KOPT-K1 (cell line): ENCODE results near the gene ZDHHC19.
A peak's percentile ranks its signal among the peaks of the same experiment; 100 is the strongest.

Source experiments
- H3K27ac ChIP-seq: fragments of 200-600 bp; sonication (generic); 2 replicates; pipeline ENCODE4 v1.5.1; 2016; ENCODE audit warnings: antibody characterized with exemption, mild to moderate bottlenecking, low read depth, low read length; ENCODE audit not compliant: poor library complexity, severe bottlenecking
- H3K36me3 ChIP-seq: fragments of 200-600 bp; sonication (generic); 2 replicates; pipeline ENCODE4 v1.5.1; 2017; ENCODE audit warnings: antibody characterized with exemption, mild to moderate bottlenecking, low read length, moderate library complexity; ENCODE audit not compliant: insufficient read depth
- H3K9me3 ChIP-seq: fragments of 200-600 bp; sonication (generic); 2 replicates; pipeline ENCODE4 v1.5.1; 2017; ENCODE audit warnings: antibody characterized with exemption, low read length, mild to moderate bottlenecking; ENCODE audit not compliant: insufficient read depth, poor library complexity, severe bottlenecking

The ZDHHC19 gene

DNA sequence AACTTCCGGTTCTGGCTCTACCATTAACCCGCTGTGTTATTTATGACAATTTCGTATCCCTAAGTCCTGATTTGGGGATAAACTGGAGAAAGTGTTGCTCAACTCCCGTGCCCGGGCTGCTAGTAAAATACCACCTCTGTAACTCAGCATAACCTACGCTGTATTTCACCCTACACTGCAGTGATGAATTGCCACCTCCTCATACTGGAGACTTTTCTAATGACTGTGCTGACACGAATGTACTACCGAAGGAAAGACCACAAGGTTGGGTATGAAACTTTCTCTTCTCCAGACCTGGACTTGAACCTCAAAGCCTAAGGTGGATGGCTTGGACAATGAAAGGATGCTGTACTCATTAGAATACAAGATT lies 21.7 kb upstream of the ZDHHC19 start:
- Histone ChIP-seq H3K27ac (no peak overlapping the region), H3K36me3 (peaks cover 4% of the 10 kb centered on the region; the same call in 1 of the 2 replicates), H3K9me3 (no peaks in the 10 kb centered on the region)

DNA sequence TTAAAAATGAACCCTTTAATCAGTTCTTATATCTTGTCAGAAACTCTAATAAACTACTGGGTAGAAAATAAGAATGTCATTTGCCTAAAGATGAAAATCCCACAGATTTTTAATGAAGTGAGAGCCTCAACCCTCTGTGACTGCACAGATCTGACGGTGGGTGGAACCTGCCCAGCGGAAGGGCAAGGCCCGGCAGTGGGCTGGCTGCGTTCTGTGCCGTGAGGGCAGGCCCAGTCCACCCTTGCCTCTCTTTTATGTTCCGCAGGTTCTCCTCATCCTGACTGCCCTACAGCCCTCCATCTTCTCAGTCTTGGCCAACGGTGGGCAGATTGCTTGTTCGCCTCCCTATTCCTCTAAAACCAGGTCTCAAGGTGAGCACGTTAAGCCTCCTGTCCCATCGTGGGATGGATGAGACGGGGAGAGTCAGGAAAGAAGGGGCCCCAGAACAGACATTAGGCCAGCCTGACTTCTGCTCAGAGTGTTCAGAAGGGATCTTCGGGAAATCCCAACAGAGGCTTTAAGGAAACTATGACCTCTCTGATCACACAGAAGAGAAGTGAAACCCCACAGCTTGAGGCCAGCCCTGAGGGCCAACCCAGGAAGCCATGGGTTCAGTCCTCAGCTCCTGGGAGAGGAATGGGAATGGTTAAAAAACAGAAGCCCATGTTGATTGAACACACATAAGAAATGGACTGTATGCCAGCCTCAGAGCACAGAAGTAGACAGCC lies 21.1 kb upstream of the ZDHHC19 start:
- H3K36me3 ChIP-seq: no peaks in the 10 kb centered on the region
- no peaks in the 10 kb centered on the region for H3K9me3 ChIP-seq
- no peak overlapping the region for H3K27ac ChIP-seq

DNA sequence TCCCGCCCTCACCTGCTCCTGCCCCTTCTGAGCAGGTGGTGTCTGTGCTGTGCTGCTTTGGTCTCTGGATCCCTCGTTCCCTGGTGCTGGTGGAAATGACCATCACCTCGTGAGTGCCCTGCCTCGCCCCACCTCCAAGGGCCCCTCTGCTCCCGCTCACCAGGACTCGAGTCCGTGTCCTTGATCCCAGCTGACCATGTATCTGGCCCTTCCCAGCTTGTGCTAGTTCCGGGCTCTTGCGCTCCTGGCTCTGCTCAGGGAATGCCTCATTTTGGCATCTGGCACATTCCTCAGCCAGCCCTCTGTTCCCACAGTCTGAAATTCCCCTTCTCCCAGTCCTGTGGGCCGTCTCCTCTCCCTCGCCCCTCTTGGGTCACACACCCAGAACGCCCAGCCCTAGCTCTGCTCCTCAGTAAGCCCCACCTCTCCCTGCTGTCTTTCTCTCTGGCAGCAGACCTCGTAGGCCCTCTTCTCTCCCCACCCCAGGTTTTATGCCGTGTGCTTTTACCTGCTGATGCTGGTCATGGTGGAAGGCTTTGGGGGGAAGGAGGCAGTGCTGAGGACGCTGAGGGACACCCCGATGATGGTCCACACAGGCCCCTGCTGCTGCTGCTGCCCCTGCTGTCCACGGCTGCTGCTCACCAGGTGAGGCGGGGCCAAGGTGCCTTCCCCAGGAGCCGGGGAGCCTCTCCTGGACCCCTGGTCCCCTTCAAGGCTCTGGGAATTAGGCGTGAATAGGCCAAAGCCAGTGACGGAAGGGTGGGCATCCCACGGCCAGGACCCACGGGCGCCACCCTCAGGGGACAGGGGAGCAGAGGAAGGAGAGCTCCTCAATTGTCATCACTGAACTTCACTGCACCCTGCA lies 16.7 kb upstream of the ZDHHC19 start:
- Histone ChIP-seq H3K36me3 (no peaks in the 10 kb centered on the region), H3K9me3 (no peaks in the 10 kb centered on the region), H3K27ac (no peak overlapping the region)

DNA sequence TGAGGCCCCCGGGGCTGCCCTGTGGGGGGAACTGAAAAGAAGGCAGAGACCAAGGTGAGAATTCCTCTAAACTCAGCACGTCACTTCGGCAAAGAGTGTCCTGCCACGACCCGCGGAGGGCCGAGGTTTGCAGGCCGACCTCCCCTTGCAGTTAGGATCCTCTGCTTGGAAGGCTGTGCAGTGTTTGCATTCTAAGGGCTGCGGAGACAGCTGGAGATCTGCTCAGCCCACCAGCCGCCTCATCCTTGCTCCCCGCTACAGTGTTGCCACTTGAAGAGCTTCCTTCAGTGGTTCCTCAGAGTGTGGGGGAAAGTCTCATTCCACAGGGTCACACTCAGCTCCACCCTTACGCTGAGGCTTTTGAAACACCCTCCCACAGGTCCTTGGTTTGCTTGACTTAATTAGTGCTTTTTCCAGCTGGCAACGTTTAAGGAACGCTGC lies 15.9 kb upstream of the ZDHHC19 start:
- no peaks in the 10 kb centered on the region for H3K9me3 ChIP-seq

DNA sequence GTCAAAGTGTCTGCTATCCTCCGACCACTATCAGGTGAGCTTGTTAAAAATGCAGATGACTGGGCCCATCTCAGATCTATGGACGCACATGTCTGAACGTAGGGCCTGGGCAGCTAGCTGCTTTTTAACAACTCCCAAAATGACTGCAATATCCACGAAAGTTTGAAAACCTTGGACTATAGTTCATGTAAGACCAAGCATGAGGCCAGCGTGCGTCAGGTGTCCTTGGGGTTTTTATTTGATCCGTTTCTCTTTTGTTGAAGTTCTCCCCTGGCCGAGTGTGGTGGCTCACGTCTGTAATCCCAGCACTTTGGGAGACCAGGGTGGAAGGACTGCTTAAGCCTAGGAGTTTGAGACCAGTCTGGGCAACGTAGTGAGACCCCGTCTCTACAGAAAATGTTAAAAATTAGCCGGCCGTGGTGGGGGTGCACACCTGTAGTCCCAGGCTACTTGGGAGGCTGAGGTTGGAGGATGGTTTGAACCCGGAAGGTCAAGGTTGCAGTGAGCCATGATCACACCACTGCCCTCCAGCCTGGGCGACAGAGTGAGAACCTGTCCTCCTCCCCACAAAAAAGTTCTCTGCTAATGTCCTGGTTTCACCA lies 14.7 kb upstream of the ZDHHC19 start:
- H3K9me3 ChIP-seq: no peaks in the 10 kb centered on the region
- H3K36me3 ChIP-seq: no peaks in the 10 kb centered on the region
- H3K27ac ChIP-seq: no peak overlapping the region

More for the DNA sequence above, 15.9 kb upstream of the ZDHHC19 start:
- H3K27ac ChIP-seq: no peak overlapping the region
- no peaks in the 10 kb centered on the region for H3K36me3 ChIP-seq

DNA sequence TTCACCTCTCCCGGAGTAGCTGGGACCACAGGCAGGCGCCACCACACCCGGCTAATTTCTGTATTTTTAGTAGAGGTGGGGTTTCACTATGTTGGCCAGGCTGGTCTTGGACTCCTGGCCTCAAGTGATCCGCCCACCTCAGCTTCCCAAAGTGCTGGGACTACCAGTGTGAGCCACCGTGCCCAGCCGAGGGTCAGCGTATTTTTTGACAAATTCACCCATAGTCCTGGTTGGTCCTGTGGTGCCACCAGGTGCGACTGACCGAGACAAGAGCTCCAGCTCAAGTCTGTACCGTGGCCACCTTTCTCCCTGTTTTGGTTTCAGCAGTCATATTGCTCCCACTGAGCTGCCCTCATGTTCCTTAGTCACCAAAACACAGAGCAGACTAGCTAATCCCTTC lies 13.9 kb upstream of the ZDHHC19 start:
- no peaks in the 10 kb centered on the region for H3K9me3 ChIP-seq
- no peak overlapping the region for H3K27ac ChIP-seq
- H3K36me3 ChIP-seq: no peaks in the 10 kb centered on the region

DNA sequence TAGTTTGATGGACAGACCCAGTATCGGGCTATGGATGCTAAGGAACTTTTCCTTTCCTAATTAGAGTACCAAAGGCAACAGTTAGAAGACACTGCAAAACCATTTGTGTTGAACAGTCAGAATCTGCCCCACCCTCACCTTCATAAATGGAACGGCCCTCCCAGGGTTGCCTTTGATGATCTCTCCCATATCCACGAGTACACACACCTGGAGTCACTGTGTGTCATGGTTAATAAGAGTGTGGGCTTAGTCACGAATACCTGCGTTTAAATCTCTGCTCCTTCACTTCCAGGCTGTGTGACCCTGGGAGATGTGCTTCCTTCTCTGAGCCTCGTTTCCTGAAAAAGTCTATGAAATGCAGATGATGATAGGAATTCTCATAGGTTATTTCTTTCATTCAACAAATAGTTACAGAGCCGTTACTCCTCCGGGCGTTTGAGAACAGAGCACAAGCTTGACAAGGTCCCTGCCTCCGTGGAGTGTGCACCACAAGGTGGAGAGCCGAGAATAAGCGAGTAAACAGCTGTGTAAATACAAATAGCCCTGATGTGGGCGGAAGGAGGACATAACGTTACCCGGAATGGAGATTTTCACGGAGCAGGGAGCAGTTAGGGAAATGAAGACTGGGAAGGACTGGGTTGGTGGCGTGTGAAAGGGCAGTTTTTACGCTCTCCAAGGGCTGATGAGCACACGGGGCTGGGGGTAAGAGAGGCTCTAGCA lies 11.8 kb upstream of the ZDHHC19 start:
- H3K27ac ChIP-seq: no peak overlapping the region
- H3K9me3 ChIP-seq: no peaks in the 10 kb centered on the region
- H3K36me3 ChIP-seq: no peaks in the 10 kb centered on the region

DNA sequence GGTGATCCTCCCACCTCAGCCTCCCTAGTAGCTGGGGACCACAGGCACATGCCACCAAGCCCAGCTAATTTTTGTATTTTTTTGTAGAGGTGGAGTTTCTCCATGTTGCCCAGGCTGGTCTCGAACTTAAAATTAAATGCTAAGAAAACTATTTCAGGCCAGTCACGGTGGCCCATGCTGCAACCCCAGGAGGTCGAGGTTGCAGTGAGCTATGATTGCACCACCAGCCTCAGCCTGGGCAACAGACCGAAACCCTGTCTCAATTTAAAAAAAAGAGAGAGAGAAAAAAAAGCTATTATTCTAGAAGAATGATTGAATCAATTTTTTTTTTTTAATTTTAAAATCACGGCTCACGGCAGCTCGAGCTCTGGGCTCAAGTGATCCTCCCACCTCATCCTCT lies 9.8 kb upstream of the ZDHHC19 start:
- H3K27ac ChIP-seq: no peak overlapping the region
- H3K36me3 ChIP-seq: no peaks in the 10 kb centered on the region
- no peaks in the 10 kb centered on the region for H3K9me3 ChIP-seq

DNA sequence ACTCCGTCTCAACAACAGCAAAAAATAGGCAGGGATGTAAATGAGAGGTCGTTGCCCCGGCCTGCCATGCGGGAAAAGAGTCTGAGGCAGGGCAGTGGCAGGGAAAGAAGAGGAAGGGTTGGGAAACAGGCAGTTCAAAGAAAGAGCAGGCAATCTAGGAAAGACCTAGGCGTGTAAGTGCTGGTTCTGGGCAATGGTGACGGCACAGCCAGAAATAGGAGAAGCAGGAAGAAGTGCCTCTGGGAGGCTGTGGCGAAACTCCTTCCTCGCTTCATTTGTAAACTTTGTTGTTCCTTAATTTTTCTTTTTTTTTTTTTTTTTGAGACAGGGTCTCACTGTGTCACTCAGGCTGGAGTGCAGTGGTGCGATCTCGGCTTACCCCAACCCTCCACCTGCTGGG lies 9.4 kb upstream of the ZDHHC19 start:
- no peak overlapping the region for H3K27ac ChIP-seq
- H3K36me3 ChIP-seq: no peaks in the 10 kb centered on the region
- no peaks in the 10 kb centered on the region for H3K9me3 ChIP-seq

DNA sequence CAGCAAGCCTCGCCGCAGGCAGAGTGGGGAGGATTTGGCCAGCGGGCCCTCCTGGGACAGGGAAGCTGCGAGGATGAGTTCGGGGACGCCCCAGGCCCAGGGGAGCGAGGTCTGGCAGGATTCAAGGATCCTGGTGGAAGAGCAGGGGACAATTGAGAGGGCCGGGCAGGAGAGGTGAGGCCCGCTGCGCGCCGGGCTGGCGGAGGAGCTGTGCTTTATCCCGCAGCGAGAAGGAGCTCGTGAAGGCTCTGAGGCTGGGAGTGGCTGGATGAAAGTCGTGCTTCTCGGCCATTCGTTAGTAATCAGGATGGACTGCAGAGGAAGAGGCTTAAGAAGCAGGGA lies 8.7 kb upstream of the ZDHHC19 start:
- peak overlapping the region; percentile 8 for H3K27ac ChIP-seq

DNA sequence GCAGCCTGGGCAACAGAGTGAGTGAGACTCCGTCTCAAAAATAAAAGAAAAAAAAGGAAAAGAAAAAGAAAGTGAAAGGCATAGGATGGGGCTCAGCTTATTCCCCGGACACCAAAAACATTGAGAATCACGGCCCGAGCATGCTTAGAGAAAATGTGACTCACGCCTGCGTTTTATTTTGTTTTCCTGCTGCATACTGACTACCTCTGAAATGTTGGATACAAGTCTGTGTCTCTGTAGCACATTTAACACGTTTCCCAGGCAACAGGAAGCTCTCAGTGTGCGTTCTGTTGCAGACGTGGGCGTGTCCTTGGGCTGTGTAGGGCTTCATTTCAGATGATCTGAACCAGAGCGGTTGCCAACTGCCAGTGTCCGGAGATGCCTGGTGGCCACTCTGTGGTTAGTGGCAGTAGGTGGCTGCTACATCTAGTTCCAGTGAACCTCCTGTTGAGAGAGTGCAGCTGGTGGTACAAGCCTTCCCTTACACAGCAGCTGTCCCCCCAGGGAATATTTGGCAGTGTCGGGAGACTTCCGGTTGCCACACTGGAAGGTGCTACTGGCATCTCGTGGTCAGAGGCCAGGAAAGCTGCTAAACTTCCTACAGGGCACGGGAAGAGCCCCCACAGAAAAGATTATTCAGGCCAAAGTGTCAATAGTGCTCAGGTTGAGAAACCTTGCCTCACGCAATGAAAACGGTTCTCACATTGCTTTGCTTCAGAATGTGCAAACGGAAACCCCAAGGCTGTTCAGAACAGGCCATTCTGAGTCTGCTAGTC lies 8.2 kb upstream of the ZDHHC19 start:
- Histone ChIP-seq H3K9me3 (no peaks in the 10 kb centered on the region), H3K27ac (peak overlapping the region; percentile 8), H3K36me3 (no peaks in the 10 kb centered on the region)

More for the DNA sequence above, 8.7 kb upstream of the ZDHHC19 start:
- Histone ChIP-seq H3K9me3 (no peaks in the 10 kb centered on the region), H3K36me3 (no peaks in the 10 kb centered on the region)

DNA sequence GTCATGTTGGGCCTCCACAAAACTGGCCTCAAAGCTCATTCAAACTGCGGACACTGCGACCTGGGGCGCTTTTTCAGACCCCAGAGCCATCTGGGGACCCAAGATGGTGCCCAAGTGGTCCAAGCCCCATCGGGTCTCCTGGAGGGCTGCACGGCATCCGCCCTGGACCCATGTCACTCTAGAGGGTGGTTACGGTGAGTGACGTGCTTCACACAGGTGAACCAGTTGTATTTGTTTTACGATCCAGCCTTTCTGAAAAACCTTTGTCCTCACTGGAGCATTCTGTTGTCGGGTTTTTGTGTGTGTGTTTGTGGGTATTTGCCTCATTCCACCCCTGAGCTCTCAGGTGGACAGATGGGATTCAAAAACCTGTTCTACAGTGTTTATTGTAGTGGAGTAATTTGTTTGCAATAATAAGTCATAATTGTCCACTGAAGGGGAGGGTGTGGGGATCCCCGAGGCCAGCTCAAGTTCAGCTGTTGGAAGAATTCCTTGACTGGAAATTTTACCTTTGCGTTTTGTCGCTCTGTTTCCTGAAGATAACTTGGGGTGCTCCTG lies 7.0 kb upstream of the ZDHHC19 start:
- H3K9me3 ChIP-seq: no peaks in the 10 kb centered on the region
- no peaks in the 10 kb centered on the region for H3K36me3 ChIP-seq
- H3K27ac ChIP-seq: no peak overlapping the region

DNA sequence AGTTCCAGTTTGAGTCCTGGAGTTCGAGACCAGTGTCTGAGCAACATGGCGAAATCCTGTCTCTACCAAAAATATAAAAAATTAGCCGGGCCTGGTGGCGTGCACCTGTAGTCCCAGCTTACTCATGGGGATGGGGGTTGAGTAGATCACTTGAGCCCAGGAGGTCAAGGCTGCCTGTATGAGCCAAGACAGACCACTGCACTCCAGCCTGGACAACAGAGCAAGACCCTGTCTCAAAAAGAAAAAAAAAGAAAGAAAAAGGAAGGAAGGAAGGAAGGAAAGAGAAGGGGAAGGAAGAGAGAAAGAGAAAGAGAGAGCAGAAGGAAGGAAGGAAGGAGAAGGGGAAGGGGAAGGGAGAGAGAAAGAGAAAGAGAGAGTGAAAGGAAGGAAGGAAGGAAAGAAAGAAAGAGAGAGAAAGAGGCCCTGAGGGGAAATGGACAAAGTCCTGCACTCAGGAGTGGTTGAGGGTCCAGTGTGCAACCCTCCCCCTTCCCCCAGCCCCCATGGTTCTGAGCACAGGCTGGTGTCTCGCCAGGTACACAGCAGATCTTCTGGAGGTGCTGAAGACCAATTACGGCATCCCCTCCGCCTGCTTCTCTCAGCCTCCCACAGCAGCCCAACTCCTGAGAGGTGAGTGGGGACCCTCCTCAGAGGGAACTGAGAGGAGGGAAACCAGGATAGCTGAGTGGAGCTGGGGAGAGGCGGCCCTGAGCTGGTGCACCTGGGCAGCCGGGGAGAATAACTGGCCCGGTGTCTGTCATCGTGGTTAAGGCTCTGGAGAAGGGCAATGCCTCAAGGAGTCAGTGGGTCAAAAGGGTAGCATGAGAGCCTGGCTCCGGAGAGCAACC lies 6.3 kb upstream of the ZDHHC19 start:
- Histone ChIP-seq H3K36me3 (no peaks in the 10 kb centered on the region), H3K27ac (no peak overlapping the region), H3K9me3 (no peaks in the 10 kb centered on the region)
